HepG2 (cell line): ENCODE results near the gene BHLHE23. TPM values are rescaled to one million over a fixed set of nuclear protein-coding genes. Genes with fewer than 3 reads are reported as not detected.

ENCODE experiments used
- ATAC-seq: fragments of 200-7000 bp; cut with Tn5 transposase; 3 replicates; pipeline ENCODE4 v1.9.1; 2020; ENCODE audit warnings: mild to moderate bottlenecking, moderate library complexity
- BruUV-seq: library from RNA; stranded (reverse); fragments of 400-500 nt; replicated peaks from 2 replicates; lab custom pipeline; 2021; lab: Mats Ljungman, UMichigan
- CTCF ChIA-PET: fragments of 300-600 bp; formaldehyde crosslinking; extraction: SDS; loops from one replicate; lab custom pipeline; 2021; ENCODE audit warnings: low total read pairs, inconsistent platforms, low intra/inter-chr PET ratio; lab: Yijun Ruan, JAX
- POLR2A ChIA-PET: fragments of 350-600 bp; sonication (Branson Sonifier 250); formaldehyde crosslinking; loops from one replicate; lab custom pipeline; 2020; ENCODE audit warnings: antibody characterized with exemption, inconsistent platforms; lab: Yijun Ruan, JAX
- DNase-seq: peaks from one replicate; pipeline ENCODE4 v3.0.0-alpha.2; 2015; ENCODE audit warnings: low spot score
- FAIRE-seq: peaks from 3 replicates; lab custom pipeline; 2011; peaks lifted over from hg19 to GRCh38; lab: Jason Lieb, UNC
- H2AFZ ChIP-seq: one replicate; pipeline ENCODE4 v1.6.1; 2011; ENCODE audit warnings: low read length, inconsistent platforms
- H3K27ac ChIP-seq: fragments of 300-600 bp; 3 replicates; pipeline ENCODE4 v1.8.0; 2011; ENCODE audit warnings: mixed run types, mild to moderate bottlenecking, mixed read lengths, low read length, inconsistent platforms; ENCODE audit not compliant: insufficient read depth; ENCODE audit errors: extremely low read length
- H3K27me3 ChIP-seq, 2 experiments: fragments of 200-600 bp in 1 of 2; 2 replicates in 1 of 2; 3 replicates in 1 of 2; pipeline versions ENCODE4 v1.6.0 to v1.8.0; 2011; ENCODE audit warnings: low read length in 2 of 2, mild to moderate bottlenecking in 2 of 2, moderate library complexity in 2 of 2, inconsistent platforms in 1 of 2; ENCODE audit not compliant: insufficient read depth in 2 of 2, control insufficient read depth in 1 of 2
- H3K36me3 ChIP-seq, 2 experiments: fragments of 200-600 bp in 1 of 2; replicated peaks in 1 of 2; 2 replicates in 1 of 2; 3 replicates in 1 of 2; pipeline versions ENCODE4 v1.5.1 to v1.8.0; 2011; ENCODE audit warnings: low read length in 2 of 2, inconsistent platforms in 1 of 2; ENCODE audit not compliant: insufficient read depth in 2 of 2, control insufficient read depth in 1 of 2
- H3K4me1 ChIP-seq: 2 replicates; pipeline ENCODE4 v1.5.1; 2012; ENCODE audit warnings: low read length, inconsistent platforms; ENCODE audit not compliant: insufficient read depth
- H3K4me2 ChIP-seq: 2 replicates; pipeline ENCODE4 v1.6.0; 2011; ENCODE audit warnings: low read depth, low read length, inconsistent platforms
- H3K4me3 ChIP-seq, 3 experiments: fragments of 200-600 bp in 1 of 3; sonication (generic), shearing (Covaris generic) in 1 of 3; replicated peaks in 1 of 3; 2 replicates each; pipeline ENCODE4 v1.5.1; 2011 to 2016; ENCODE audit warnings: low read length in 3 of 3, inconsistent platforms in 2 of 3, low read depth in 2 of 3, mild to moderate bottlenecking in 2 of 3, control low read depth in 1 of 3, mixed read lengths in 1 of 3; ENCODE audit not compliant: insufficient read depth in 1 of 3
- H3K79me2 ChIP-seq: one replicate; pipeline ENCODE4 v1.6.1; 2011; ENCODE audit warnings: low read length, inconsistent platforms; ENCODE audit not compliant: insufficient read depth
- H3K9ac ChIP-seq: 2 replicates; pipeline ENCODE4 v1.6.0; 2011; ENCODE audit warnings: mild to moderate bottlenecking, low read depth, low read length, inconsistent platforms; ENCODE audit not compliant: insufficient read depth
- H3K9me3 ChIP-seq: 2 replicates; pipeline ENCODE4 v1.5.1; 2012; ENCODE audit warnings: mild to moderate bottlenecking, low read length
- H4K20me1 ChIP-seq: 2 replicates; pipeline ENCODE4 v1.6.0; 2011; ENCODE audit warnings: inconsistent platforms, mild to moderate bottlenecking, low read length, moderate library complexity; ENCODE audit not compliant: insufficient read depth
- ARNT2 ChIP-seq: sonication (generic); formaldehyde crosslinking; IDR thresholded peaks from 2 replicates; pipeline ENCODE4 v1.8.0; 2022; ENCODE audit warnings: mild to moderate bottlenecking, low read depth, missing genetic modification reagents, moderate library complexity
- ETV6 ChIP-seq: sonication (generic); formaldehyde crosslinking; conservative IDR thresholded peaks from 2 replicates; pipeline ENCODE4 v1.4.0; 2020; ENCODE audit warnings: missing genetic modification reagents
- NFIC ChIP-seq: IDR thresholded peaks from 2 replicates; pipeline ENCODE4 v1.6.1; 2012; ENCODE audit warnings: mild to moderate bottlenecking, low read length, inconsistent platforms
- PAF1 ChIP-seq: IDR thresholded peaks from 2 replicates; pipeline ENCODE4 v1.6.1; 2016; ENCODE audit warnings: missing genetic modification reagents, missing compliant biosample characterization
- PHF20 ChIP-seq: sonication (generic); formaldehyde crosslinking; IDR thresholded peaks from 2 replicates; pipeline ENCODE4 v1.5.0; 2020; ENCODE audit warnings: mild to moderate bottlenecking, missing genetic modification reagents
- SRSF4 ChIP-seq: fragments of 200-400 bp; formaldehyde crosslinking; IDR thresholded peaks from one replicate; pipeline ENCODE4 v1.6.1; 2018; ENCODE audit warnings: mild to moderate bottlenecking, low read depth, low read length, moderate library complexity; ENCODE audit not compliant: poor library complexity, severe bottlenecking
- TCF7L2 ChIP-seq: IDR thresholded peaks from 2 replicates; pipeline ENCODE4 v1.6.1; 2011; ENCODE audit warnings: mild to moderate bottlenecking, low read depth, low read length, moderate library complexity
- ZBTB21 ChIP-seq: sonication (generic); formaldehyde crosslinking; IDR thresholded peaks from 2 replicates; pipeline ENCODE4 v1.4.0; 2020; ENCODE audit warnings: missing genetic modification reagents
- ZNF101 ChIP-seq: sonication (generic); formaldehyde crosslinking; IDR thresholded peaks from 2 replicates; pipeline ENCODE4 v1.4.0; 2020; ENCODE audit warnings: mild to moderate bottlenecking, low read depth, missing genetic modification reagents, borderline replicate concordance
- ZNF251 ChIP-seq: sonication (generic); formaldehyde crosslinking; IDR thresholded peaks from 2 replicates; pipeline ENCODE4 v1.9.0; 2021; ENCODE audit warnings: mild to moderate bottlenecking, missing genetic modification reagents
- ZNF468 ChIP-seq: sonication (generic); formaldehyde crosslinking; IDR thresholded peaks from 2 replicates; pipeline ENCODE4 v1.8.0; 2022; ENCODE audit warnings: mild to moderate bottlenecking, moderate library complexity, missing genetic modification reagents
- ZNF550 ChIP-seq: sonication (generic); formaldehyde crosslinking; IDR thresholded peaks from 2 replicates; pipeline ENCODE4 v1.4.0; 2020; ENCODE audit warnings: mild to moderate bottlenecking, missing genetic modification reagents, borderline replicate concordance
- ZNF619 ChIP-seq: sonication (generic); formaldehyde crosslinking; IDR thresholded peaks from 2 replicates; pipeline ENCODE4 v1.4.0; 2020; ENCODE audit warnings: mild to moderate bottlenecking, missing genetic modification reagents
- WGBS: methylation state at CpG from one replicate; pipeline ENCODE4 v1.1.6; 2017; ENCODE audit warnings: low lambda C conversion rate; 5-methylcytosine and 5-hydroxymethylcytosine counted together
- in situ Hi-C: cut with HindIII; loops from 2 replicates; pipeline ENCODE4 v1.10.0; 2017; ENCODE audit warnings: low pct_unique_long_range_greater_than_20kb; ENCODE audit not compliant: extremely low pct_ligation_motif_present
- intact Hi-C: fragments of 100-400 bp; cut with micrococcal nuclease; formaldehyde crosslinking; loops from one replicate; pipeline ENCODE4 v1.10.0; 2022; ENCODE audit not compliant: unreplicated experiment
- polyA plus RNA-seq, 8 experiments: library from polyadenylated mRNA; depleted of rRNA in 3 of 8; stranded (reverse) in 7 of 8; unstranded in 1 of 8; fragments of >200 nt; fragmentation: Illumina TruSeq in 4 of 8; extraction: Trizol in 4 of 8; gene quantifications; 2 replicates each; pipeline versions ENCODE4 v1.2.1 to v1.2.3, GENCODE V29; 2011 to 2016; ENCODE audit warnings: low read depth in 4 of 8, missing spikeins in 1 of 8, mixed read lengths in 1 of 8; ENCODE audit not compliant: insufficient read depth in 1 of 8
- total RNA-seq, 5 experiments: library from RNA; depleted of rRNA; stranded (reverse); fragments of >200 nt; fragmentation: Illumina TruSeq; extraction: Trizol; gene quantifications; 2 replicates each; pipeline ENCODE4 v1.2.3, GENCODE V29; 2016; ENCODE audit warnings: low read depth in 1 of 5
- TF ChIP-seq, protein P1 (sequence below): IDR thresholded peaks from 2 replicates; pipeline ENCODE4 v1.6.1; 2018; ENCODE audit warnings: missing genetic modification reagents, mild to moderate bottlenecking, missing compliant biosample characterization
- TF ChIP-seq, protein P2 (sequence below): sonication (generic); formaldehyde crosslinking; IDR thresholded peaks from 2 replicates; pipeline ENCODE4 v1.9.0; 2022; ENCODE audit warnings: missing genetic modification reagents, mild to moderate bottlenecking, borderline replicate concordance

Gene BHLHE23
- total and polyA plus RNA-seq, 2 of the 13 experiments (the other 11 are each of a cell fraction or from before 2014, with no cell fraction given): not detected

- in situ Hi-C loops: loop anchor here (5.0 kb wide), 1 partner anchor 142 kb away; no protein-coding TSS in a partner anchor
- 16% methylated on average over 11 of the region's 11 CpGs for WGBS
- no peak for FAIRE-seq
- no peak for DNase-seq
- ATAC-seq: peak; percentile 10; the same call in 1 of the 3 replicates
- CTCF ChIA-PET: no interaction called here
- H3K27ac ChIP-seq: no peak overlapping the region
- no peak overlapping the region for H3K9ac ChIP-seq
- no peak overlapping the region for H2AFZ ChIP-seq
- H3K4me1 ChIP-seq: peaks cover 9% of the 10 kb centered on the region
- peaks cover 6% of the 10 kb centered on the region; the same call in 1 of the 2 replicates for H4K20me1 ChIP-seq
- H3K4me2 ChIP-seq: no peak overlapping the region
- TF ChIP-seq PHF20 (CRISPR knock-in tag): no peak
- TF ChIP-seq ARNT2 (CRISPR knock-in tag): no peak
- TF ChIP-seq ZNF251 (CRISPR knock-in tag): no peak
- no peak for TF ChIP-seq ZNF101 (CRISPR knock-in tag)
- TF ChIP-seq ZBTB21 (CRISPR knock-in tag): no peak
- TF ChIP-seq ETV6: no peak
- no peak for TF ChIP-seq NFIC
- no peak for TF ChIP-seq ZNF619 (CRISPR knock-in tag)
- no peak for TF ChIP-seq PAF1 (CRISPR knock-in tag)
- no peak for TF ChIP-seq TCF7L2
- no peak for TF ChIP-seq SRSF4
- TF ChIP-seq ZNF468 (CRISPR knock-in tag): no peak
- TF ChIP-seq ZNF550 (CRISPR knock-in tag): no peak
- TF ChIP-seq, protein P1, sequence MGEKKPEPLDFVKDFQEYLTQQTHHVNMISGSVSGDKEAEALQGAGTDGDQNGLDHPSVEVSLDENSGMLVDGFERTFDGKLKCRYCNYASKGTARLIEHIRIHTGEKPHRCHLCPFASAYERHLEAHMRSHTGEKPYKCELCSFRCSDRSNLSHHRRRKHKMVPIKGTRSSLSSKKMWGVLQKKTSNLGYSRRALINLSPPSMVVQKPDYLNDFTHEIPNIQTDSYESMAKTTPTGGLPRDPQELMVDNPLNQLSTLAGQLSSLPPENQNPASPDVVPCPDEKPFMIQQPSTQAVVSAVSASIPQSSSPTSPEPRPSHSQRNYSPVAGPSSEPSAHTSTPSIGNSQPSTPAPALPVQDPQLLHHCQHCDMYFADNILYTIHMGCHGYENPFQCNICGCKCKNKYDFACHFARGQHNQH (CRISPR knock-in tag): no peak
- TF ChIP-seq, protein P2, sequence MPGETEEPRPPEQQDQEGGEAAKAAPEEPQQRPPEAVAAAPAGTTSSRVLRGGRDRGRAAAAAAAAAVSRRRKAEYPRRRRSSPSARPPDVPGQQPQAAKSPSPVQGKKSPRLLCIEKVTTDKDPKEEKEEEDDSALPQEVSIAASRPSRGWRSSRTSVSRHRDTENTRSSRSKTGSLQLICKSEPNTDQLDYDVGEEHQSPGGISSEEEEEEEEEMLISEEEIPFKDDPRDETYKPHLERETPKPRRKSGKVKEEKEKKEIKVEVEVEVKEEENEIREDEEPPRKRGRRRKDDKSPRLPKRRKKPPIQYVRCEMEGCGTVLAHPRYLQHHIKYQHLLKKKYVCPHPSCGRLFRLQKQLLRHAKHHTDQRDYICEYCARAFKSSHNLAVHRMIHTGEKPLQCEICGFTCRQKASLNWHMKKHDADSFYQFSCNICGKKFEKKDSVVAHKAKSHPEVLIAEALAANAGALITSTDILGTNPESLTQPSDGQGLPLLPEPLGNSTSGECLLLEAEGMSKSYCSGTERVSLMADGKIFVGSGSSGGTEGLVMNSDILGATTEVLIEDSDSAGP (CRISPR knock-in tag): no peak
- TF ChIP-seq, all 625 proteins: peak for 0
- Histone ChIP-seq H3K79me2 (no peaks in the 10 kb centered on the region), H3K9me3 (peaks cover 8% of the 10 kb centered on the region; the same call in 1 of the 2 replicates), H3K36me3 (no peaks in the 10 kb centered on the region), H3K27me3 (peaks cover 37 to 93% of the 10 kb centered on the region in 2 experiments), H3K4me3 (no peak overlapping the region)
- POLR2A ChIA-PET: no interaction called here
- BruUV-seq: no TSS peak
- intact Hi-C loops: no loop called here
These were observed 7.9 kb upstream of the BHLHE23 start for GRCh38 chr20:63014710-63015109.
